Prostate gland (tissue), 2 donors: Measurements from ENCODE around the gene PTPRE.

Source experiments
- POLR2A ChIP-seq: fragments of 450-650 bp; IDR thresholded peaks from one replicate; pipeline ENCODE4 v1.6.1; 2016; ENCODE audit warnings: antibody characterized with exemption, mild to moderate bottlenecking
- POLR2AphosphoS5 ChIP-seq: sonication (generic); formaldehyde crosslinking; IDR thresholded peaks from one replicate; pipeline ENCODE4 v1.6.1; 2017; ENCODE audit warnings: antibody characterized with exemption
- TF ChIP-seq, protein P1 (sequence below), 4 experiments: fragments of 200-600 bp in 2 of 4; fragments of 450-650 bp in 2 of 4; sonication (generic) in 2 of 4; IDR thresholded peaks; 1 replicate in 3 of 4; 2 replicates in 1 of 4; pipeline ENCODE4 v1.5.1; 2016 to 2019; ENCODE audit warnings: antibody characterized with exemption in 4 of 4, mild to moderate bottlenecking in 2 of 4, moderate library complexity in 2 of 4

DNA sequence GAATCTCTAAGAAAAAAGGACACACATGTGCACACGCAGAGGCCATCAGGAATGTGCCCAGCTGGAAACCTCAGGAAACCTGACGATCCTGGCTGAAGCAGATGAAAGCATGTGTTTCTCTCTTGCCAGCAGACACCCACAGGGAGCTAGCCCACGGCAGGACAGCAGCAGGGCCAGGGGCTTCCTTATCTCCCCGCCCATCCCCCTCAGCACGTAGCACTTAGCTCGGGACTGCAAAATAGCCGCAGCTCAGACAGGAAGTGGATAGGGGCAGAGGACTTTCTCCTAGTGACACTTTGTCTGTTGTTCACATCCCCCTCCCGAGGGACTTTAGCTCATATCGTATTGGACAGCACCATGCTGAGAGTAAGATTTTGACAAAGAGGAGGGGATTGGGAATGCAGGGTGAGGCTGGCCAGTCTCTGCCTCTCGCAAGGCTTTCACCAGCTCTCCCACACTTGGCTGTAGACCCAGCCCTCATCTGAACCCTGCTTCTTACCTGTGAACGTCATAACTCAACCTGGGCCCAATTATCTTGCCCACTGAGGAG lies 155.5 kb downstream of the PTPRE start:
- TF ChIP-seq, protein P1, sequence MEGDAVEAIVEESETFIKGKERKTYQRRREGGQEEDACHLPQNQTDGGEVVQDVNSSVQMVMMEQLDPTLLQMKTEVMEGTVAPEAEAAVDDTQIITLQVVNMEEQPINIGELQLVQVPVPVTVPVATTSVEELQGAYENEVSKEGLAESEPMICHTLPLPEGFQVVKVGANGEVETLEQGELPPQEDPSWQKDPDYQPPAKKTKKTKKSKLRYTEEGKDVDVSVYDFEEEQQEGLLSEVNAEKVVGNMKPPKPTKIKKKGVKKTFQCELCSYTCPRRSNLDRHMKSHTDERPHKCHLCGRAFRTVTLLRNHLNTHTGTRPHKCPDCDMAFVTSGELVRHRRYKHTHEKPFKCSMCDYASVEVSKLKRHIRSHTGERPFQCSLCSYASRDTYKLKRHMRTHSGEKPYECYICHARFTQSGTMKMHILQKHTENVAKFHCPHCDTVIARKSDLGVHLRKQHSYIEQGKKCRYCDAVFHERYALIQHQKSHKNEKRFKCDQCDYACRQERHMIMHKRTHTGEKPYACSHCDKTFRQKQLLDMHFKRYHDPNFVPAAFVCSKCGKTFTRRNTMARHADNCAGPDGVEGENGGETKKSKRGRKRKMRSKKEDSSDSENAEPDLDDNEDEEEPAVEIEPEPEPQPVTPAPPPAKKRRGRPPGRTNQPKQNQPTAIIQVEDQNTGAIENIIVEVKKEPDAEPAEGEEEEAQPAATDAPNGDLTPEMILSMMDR (IDR thresholded peaks at IDR 0.05): no peak
- TF ChIP-seq POLR2AphosphoS5 (no peak), POLR2A (no peak)
